ENCODE data around the gene PRKAB2.

PRKAB2 gene

GRCh38 chr1:147216124-147216523 lies 43.9 kb upstream of the PRKAB2 start:
- H3K36me3 ChIP-seq (ENCODE audit: control insufficient read depth, low read length) = no peaks in the 10 kb centered on the region
- H3K27ac ChIP-seq (ENCODE audit: low read depth, low read length) = no peak overlapping the region
- H3K9me3 ChIP-seq (ENCODE audit: control insufficient read depth, insufficient read depth, low read length) = no peaks in the 10 kb centered on the region
- H3F3A ChIP-seq (ENCODE audit: control insufficient read depth, insufficient read depth) = no peaks in the 10 kb centered on the region
- peaks cover 6% of the 10 kb centered on the region for H3K4me1 ChIP-seq (ENCODE audit: control insufficient read depth, low read length)
- no peaks in the 10 kb centered on the region for H3K79me2 ChIP-seq (ENCODE audit: control insufficient read depth, low read length)
- TF ChIP-seq EZH2phosphoT487 (IDR thresholded peaks at IDR 0.05; ENCODE audit: borderline replicate concordance, low read length) = no peak
- no peak for TF ChIP-seq CTCF (IDR thresholded peaks at IDR 0.05; ENCODE audit: low read depth, low read length, poor library complexity, severe bottlenecking)
- H3K4me2 ChIP-seq (ENCODE audit: low read length) = no peak overlapping the region
- H3K27me3 ChIP-seq (ENCODE audit: control insufficient read depth, low read length) = no peaks in the 10 kb centered on the region
- no peaks in the 10 kb centered on the region for H4K20me1 ChIP-seq (ENCODE audit: control insufficient read depth, insufficient read depth, low read depth, low read length)
- no peaks in the 10 kb centered on the region for H3K9me2 ChIP-seq (replicated peaks; ENCODE audit: control insufficient read depth, low read length)
- H3K4me3 ChIP-seq (ENCODE audit: low read length) = no peak overlapping the region

- H3K36me3 ChIP-seq (ENCODE audit: control insufficient read depth, low read length) = no peaks in the 10 kb centered on the region
- H3F3A ChIP-seq (ENCODE audit: control insufficient read depth, insufficient read depth) = no peaks in the 10 kb centered on the region
- H3K9me2 ChIP-seq (replicated peaks; ENCODE audit: control insufficient read depth, low read length) = no peaks in the 10 kb centered on the region
- H3K4me3 ChIP-seq (ENCODE audit: low read length) = no peak overlapping the region
- peaks cover 6% of the 10 kb centered on the region for H3K4me1 ChIP-seq (ENCODE audit: control insufficient read depth, low read length)
- H3K27me3 ChIP-seq (ENCODE audit: control insufficient read depth, low read length) = no peaks in the 10 kb centered on the region
- H4K20me1 ChIP-seq (ENCODE audit: control insufficient read depth, insufficient read depth, low read depth, low read length) = no peaks in the 10 kb centered on the region
- TF ChIP-seq CTCF (IDR thresholded peaks at IDR 0.05; ENCODE audit: low read depth, low read length, poor library complexity, severe bottlenecking) (no peak), EZH2phosphoT487 (IDR thresholded peaks at IDR 0.05; ENCODE audit: borderline replicate concordance, low read length) (no peak)
- no peak overlapping the region for H3K4me2 ChIP-seq (ENCODE audit: low read length)
- H3K79me2 ChIP-seq (ENCODE audit: control insufficient read depth, low read length) = no peaks in the 10 kb centered on the region
- H3K9me3 ChIP-seq (ENCODE audit: control insufficient read depth, insufficient read depth, low read length) = no peaks in the 10 kb centered on the region
- no peak overlapping the region for H3K27ac ChIP-seq (ENCODE audit: low read depth, low read length)
These were observed 43.3 kb upstream of the PRKAB2 start for GRCh38 chr1:147215540-147215916.

- Histone ChIP-seq H3K4me3 (ENCODE audit: low read length) (no peak overlapping the region), H3K27ac (ENCODE audit: low read depth, low read length) (no peak overlapping the region), H3K4me1 (ENCODE audit: control insufficient read depth, low read length) (peaks cover 6% of the 10 kb centered on the region), H3K4me2 (ENCODE audit: low read length) (no peak overlapping the region), H3K36me3 (ENCODE audit: control insufficient read depth, low read length) (no peaks in the 10 kb centered on the region), H3K79me2 (ENCODE audit: control insufficient read depth, low read length) (no peaks in the 10 kb centered on the region), H3K9me3 (ENCODE audit: control insufficient read depth, insufficient read depth, low read length) (no peaks in the 10 kb centered on the region), H4K20me1 (ENCODE audit: control insufficient read depth, insufficient read depth, low read depth, low read length) (no peaks in the 10 kb centered on the region), H3F3A (ENCODE audit: control insufficient read depth, insufficient read depth) (no peaks in the 10 kb centered on the region), H3K27me3 (ENCODE audit: control insufficient read depth, low read length) (no peaks in the 10 kb centered on the region), H3K9me2 (replicated peaks; ENCODE audit: control insufficient read depth, low read length) (no peaks in the 10 kb centered on the region; the same call in 1 of the 2 replicates)
- no peak for TF ChIP-seq EZH2phosphoT487 (IDR thresholded peaks at IDR 0.05; ENCODE audit: borderline replicate concordance, low read length)
- no peak for TF ChIP-seq CTCF (IDR thresholded peaks at IDR 0.05; ENCODE audit: low read depth, low read length, poor library complexity, severe bottlenecking)
These were observed 42.7 kb upstream of the PRKAB2 start for GRCh38 chr1:147214842-147215539.
